SH-SY5Y (cell line): ENCODE data around the gene ABHD17B.

Source experiments
- GATA2 ChIP-seq: IDR thresholded peaks from 2 replicates; pipeline ENCODE4 v1.6.1; 2011; ENCODE audit warnings: mild to moderate bottlenecking, low read depth, low read length
- GATA3 ChIP-seq: IDR thresholded peaks from 2 replicates; pipeline ENCODE4 v1.6.1; 2011; ENCODE audit warnings: low read depth, mild to moderate bottlenecking, low read length, moderate library complexity

DNA sequence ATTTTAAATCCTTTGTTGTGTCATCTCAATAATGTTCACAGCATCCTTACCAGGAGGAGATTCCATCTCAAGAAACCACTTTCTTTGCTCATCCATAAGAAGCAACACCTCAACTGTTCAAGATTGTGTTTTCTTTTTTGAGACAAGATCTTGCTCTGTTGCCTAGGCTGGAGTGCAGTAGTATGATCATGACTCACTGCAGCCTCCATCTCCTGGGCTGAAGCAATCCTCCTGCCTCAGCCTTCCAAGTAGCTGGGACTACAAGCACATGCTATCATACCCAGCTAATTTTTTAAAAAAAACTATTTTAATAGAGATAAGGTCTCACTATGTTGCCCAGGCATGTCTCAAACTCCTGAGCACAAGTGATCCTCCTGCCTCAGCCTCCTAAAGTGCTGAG lies 60.0 kb downstream of the ABHD17B start:
- TF ChIP-seq GATA2 (no peak), GATA3 (no peak)
